Breast epithelium (tissue), 4 donors: ENCODE results near the gene MTRR. TPM values are rescaled to one million over a fixed set of nuclear protein-coding genes. Genes with fewer than 3 reads are reported as not detected.
A peak's percentile ranks its signal among the peaks of the same experiment; 100 is the strongest.

Experiments
- DNase-seq, 2 donors: peaks; one replicate each; pipeline ENCODE4 v3.0.0-alpha.2; 2019; ENCODE audit warnings: low spot score in 2 of 2
- H3K27ac ChIP-seq, 2 donors: fragments of 200-600 bp; sonication (generic) in 1 of 2; one replicate each; pipeline ENCODE4 v1.5.1; 2016 to 2019; ENCODE audit warnings: mild to moderate bottlenecking in 1 of 2
- H3K27me3 ChIP-seq, 2 donors: fragments of 200-600 bp; sonication (generic) in 1 of 2; one replicate each; pipeline versions ENCODE4 v1.5.1 to v1.6.0; 2017 to 2019; ENCODE audit warnings: control low read depth in 1 of 2, mild to moderate bottlenecking in 1 of 2
- H3K36me3 ChIP-seq: fragments of 200-600 bp; one replicate; pipeline ENCODE4 v1.5.1; 2019
- H3K4me1 ChIP-seq, 2 donors: fragments of 200-600 bp; sonication (generic); one replicate each; pipeline ENCODE4 v1.5.1; 2016 to 2019; ENCODE audit warnings: control low read depth in 1 of 2
- H3K4me3 ChIP-seq, 3 donors: fragments of 200-600 bp; sonication (generic); 1 replicate in 2 of 3; 2 replicates in 1 of 3; pipeline ENCODE4 v1.5.1; 2016 to 2019; ENCODE audit warnings: mild to moderate bottlenecking in 3 of 3, moderate library complexity in 2 of 3
- H3K9me3 ChIP-seq, 2 donors: fragments of 200-600 bp; sonication (generic) in 1 of 2; one replicate each; pipeline ENCODE4 v1.5.1; 2016 to 2019; ENCODE audit warnings: control low read depth in 1 of 2
- CTCF ChIP-seq, 3 donors: fragments of 450-650 bp; IDR thresholded peaks; one replicate each; pipeline ENCODE4 v1.5.1; 2016 to 2017; ENCODE audit warnings: antibody characterized with exemption in 3 of 3, mild to moderate bottlenecking in 3 of 3, moderate library complexity in 3 of 3
- POLR2A ChIP-seq: fragments of 450-650 bp; IDR thresholded peaks from one replicate; pipeline ENCODE4 v1.6.1; 2016; ENCODE audit warnings: antibody characterized with exemption, mild to moderate bottlenecking, moderate library complexity
- POLR2AphosphoS5 ChIP-seq, 3 donors: sonication (generic); formaldehyde crosslinking; IDR thresholded peaks; one replicate each; pipeline ENCODE4 v1.6.1; 2017; ENCODE audit warnings: antibody characterized with exemption in 3 of 3
- intact Hi-C: fragments of 100-400 bp; cut with DNase I; formaldehyde crosslinking; loops from one replicate; pipeline ENCODE4 v1.15.1; 2023; ENCODE audit warnings: low total_unique reads
- total RNA-seq, 3 donors: library from RNA; depleted of rRNA; stranded (reverse); fragments of >200 nt; gene quantifications; one replicate each; pipeline ENCODE4 v1.1.0, GENCODE V29; 2016

MTRR gene
- total RNA-seq, 3 donors from 2014 or later, result 45.8 to 69.5 (median 57.7) TPM

- DNase-seq, result no peak
- Histone ChIP-seq H3K9me3 (no peaks in the 10 kb centered on the region), H3K27ac (no peak overlapping the region), H3K36me3 (no peaks in the 10 kb centered on the region), H3K4me1 (no peaks in the 10 kb centered on the region), H3K4me3 (no peak overlapping the region), H3K27me3 (peaks cover 0 to 3% of the 10 kb centered on the region in 2 donors)
- TF ChIP-seq POLR2AphosphoS5 (IDR thresholded peaks at IDR 0.05) (no peak), POLR2A (no peak), CTCF (IDR thresholded peaks at IDR 0.05) (peak; percentile 10 to 71 (median 63))
- intact Hi-C loops, result no loop called here
Observed at GRCh38 chr5:7927466-7928375, 58.8 kb downstream of the MTRR start.

GRCh38 chr5:7930011-7930410, 61.1 kb downstream of the MTRR start:
- peaks cover 0 to 3% of the 10 kb centered on the region in 2 donors for H3K27me3 ChIP-seq
- no peak overlapping the region for H3K4me3 ChIP-seq
- no peak overlapping the region for H3K27ac ChIP-seq
- intact Hi-C loops, result loop anchor here (5.0 kb wide), 1 partner anchor 967 kb away; no protein-coding TSS in a partner anchor
- no peak for TF ChIP-seq CTCF (IDR thresholded peaks at IDR 0.05)
- TF ChIP-seq POLR2AphosphoS5 (IDR thresholded peaks at IDR 0.05), result no peak
- no peak for TF ChIP-seq POLR2A
- no peaks in the 10 kb centered on the region for H3K9me3 ChIP-seq
- H3K4me1 ChIP-seq, result no peaks in the 10 kb centered on the region
- no peak for DNase-seq
- H3K36me3 ChIP-seq, result no peaks in the 10 kb centered on the region

- Histone ChIP-seq H3K36me3 (no peaks in the 10 kb centered on the region), H3K9me3 (no peaks in the 10 kb centered on the region), H3K4me1 (no peaks in the 10 kb centered on the region), H3K27me3 (no peaks in the 10 kb centered on the region), H3K27ac (no peak overlapping the region), H3K4me3 (no peak overlapping the region)
- no peak for TF ChIP-seq CTCF (IDR thresholded peaks at IDR 0.05)
- TF ChIP-seq POLR2AphosphoS5 (IDR thresholded peaks at IDR 0.05), result no peak
- no peak for TF ChIP-seq POLR2A
- no peak for DNase-seq
- intact Hi-C loops, result no loop called here
Observed at GRCh38 chr5:7941692-7942091, 72.7 kb downstream of the MTRR start.

- TF ChIP-seq POLR2AphosphoS5 (IDR thresholded peaks at IDR 0.05) (no peak), CTCF (IDR thresholded peaks at IDR 0.05) (no peak), POLR2A (no peak)
- DNase-seq, result no peak
- H3K9me3 ChIP-seq, result no peaks in the 10 kb centered on the region
- no peak overlapping the region for H3K27ac ChIP-seq
- H3K27me3 ChIP-seq, result no peaks in the 10 kb centered on the region
- H3K4me3 ChIP-seq, result no peak overlapping the region
- no peaks in the 10 kb centered on the region for H3K4me1 ChIP-seq
- no peaks in the 10 kb centered on the region for H3K36me3 ChIP-seq
- intact Hi-C loops, result no loop called here
Observed at GRCh38 chr5:7947301-7947700, 78.4 kb downstream of the MTRR start.

Other genes starting within 250 kb of the MTRR start
- gene CFAP90, start 18.0 kb upstream of the MTRR start, total RNA-seq, result under 1 TPM; 0.48 to 0.98 (median 0.59) TPM
- gene FASTKD3, start 117 bp upstream of the MTRR start, total RNA-seq, result 10 to 100 TPM in 2 of 3 donors, 1 to 10 TPM in 1; 5.1 to 13.4 (median 13.3) TPM